ENCODE measurements around the gene TRIM62.

The TRIM62 gene

DNA sequence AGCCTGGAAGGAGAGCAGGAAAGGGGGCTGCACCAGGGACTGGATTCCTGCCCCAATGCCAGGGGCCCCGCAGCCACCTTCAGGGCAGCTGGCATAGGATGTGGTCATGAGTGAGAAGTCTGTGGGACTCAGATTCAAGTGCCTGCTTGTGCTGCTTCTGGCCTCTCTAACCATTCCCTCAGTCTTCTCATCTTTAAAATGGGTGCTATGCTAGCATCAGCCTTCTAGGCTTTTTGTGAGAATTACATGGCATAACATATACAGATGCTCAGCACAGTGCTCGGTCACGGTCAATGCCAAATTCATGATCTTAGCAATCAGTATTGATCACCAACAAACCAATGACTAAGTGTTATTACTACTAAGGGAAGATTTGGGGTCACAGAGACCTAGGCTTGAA lies 23.5 kb downstream of the TRIM62 start:
- no peak for TF ChIP-seq POLR2AphosphoS5 (IDR thresholded peaks at IDR 0.05; ENCODE audit: low read depth, low read length)
- no peak for TF ChIP-seq FOXP2 (optimal IDR thresholded peaks at IDR 0.05; ENCODE audit: borderline replicate concordance, extremely low read depth, extremely low read length, insufficient read depth)
- no peak for TF ChIP-seq TAF1 (IDR thresholded peaks at IDR 0.05; ENCODE audit: borderline replicate concordance, insufficient read depth, low read length)
- TF ChIP-seq, protein P1, sequence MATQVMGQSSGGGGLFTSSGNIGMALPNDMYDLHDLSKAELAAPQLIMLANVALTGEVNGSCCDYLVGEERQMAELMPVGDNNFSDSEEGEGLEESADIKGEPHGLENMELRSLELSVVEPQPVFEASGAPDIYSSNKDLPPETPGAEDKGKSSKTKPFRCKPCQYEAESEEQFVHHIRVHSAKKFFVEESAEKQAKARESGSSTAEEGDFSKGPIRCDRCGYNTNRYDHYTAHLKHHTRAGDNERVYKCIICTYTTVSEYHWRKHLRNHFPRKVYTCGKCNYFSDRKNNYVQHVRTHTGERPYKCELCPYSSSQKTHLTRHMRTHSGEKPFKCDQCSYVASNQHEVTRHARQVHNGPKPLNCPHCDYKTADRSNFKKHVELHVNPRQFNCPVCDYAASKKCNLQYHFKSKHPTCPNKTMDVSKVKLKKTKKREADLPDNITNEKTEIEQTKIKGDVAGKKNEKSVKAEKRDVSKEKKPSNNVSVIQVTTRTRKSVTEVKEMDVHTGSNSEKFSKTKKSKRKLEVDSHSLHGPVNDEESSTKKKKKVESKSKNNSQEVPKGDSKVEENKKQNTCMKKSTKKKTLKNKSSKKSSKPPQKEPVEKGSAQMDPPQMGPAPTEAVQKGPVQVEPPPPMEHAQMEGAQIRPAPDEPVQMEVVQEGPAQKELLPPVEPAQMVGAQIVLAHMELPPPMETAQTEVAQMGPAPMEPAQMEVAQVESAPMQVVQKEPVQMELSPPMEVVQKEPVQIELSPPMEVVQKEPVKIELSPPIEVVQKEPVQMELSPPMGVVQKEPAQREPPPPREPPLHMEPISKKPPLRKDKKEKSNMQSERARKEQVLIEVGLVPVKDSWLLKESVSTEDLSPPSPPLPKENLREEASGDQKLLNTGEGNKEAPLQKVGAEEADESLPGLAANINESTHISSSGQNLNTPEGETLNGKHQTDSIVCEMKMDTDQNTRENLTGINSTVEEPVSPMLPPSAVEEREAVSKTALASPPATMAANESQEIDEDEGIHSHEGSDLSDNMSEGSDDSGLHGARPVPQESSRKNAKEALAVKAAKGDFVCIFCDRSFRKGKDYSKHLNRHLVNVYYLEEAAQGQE (IDR thresholded peaks at IDR 0.05; ENCODE audit: insufficient read depth in 1 of 2, low read depth in 2 of 2, low read length in 2 of 2), result no peak
- TF ChIP-seq SIN3A (IDR thresholded peaks at IDR 0.05; ENCODE audit: borderline replicate concordance, insufficient read depth, low read length), result no peak

DNA sequence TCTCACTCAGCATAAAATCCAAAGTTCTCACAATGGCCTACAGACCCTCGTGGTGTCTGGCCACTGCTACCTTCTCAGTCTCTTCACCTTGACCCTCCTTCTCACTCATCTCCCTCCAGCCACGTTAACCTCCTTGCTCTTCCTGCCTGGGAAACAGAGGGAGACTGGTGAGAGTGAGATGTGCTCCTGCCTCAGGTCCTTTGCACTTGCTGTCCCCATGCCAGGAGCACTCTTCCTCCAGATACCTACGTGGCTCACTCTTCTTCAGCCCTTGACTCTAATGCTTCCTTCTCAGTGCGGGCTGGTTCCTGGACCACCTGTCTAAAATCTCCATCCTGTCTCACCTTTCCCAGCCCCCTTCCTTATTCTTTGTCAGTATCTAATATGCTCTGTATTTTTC lies 24.7 kb downstream of the TRIM62 start:
- TF ChIP-seq SIN3A (IDR thresholded peaks at IDR 0.05; ENCODE audit: borderline replicate concordance, insufficient read depth, low read length) (no peak), FOXP2 (optimal IDR thresholded peaks at IDR 0.05; ENCODE audit: borderline replicate concordance, extremely low read depth, extremely low read length, insufficient read depth) (no peak), TAF1 (IDR thresholded peaks at IDR 0.05; ENCODE audit: borderline replicate concordance, insufficient read depth, low read length) (no peak), POLR2AphosphoS5 (IDR thresholded peaks at IDR 0.05; ENCODE audit: low read depth, low read length) (no peak)
- TF ChIP-seq, protein P1 (IDR thresholded peaks at IDR 0.05; ENCODE audit: insufficient read depth in 1 of 2, low read depth in 2 of 2, low read length in 2 of 2), result no peak

DNA sequence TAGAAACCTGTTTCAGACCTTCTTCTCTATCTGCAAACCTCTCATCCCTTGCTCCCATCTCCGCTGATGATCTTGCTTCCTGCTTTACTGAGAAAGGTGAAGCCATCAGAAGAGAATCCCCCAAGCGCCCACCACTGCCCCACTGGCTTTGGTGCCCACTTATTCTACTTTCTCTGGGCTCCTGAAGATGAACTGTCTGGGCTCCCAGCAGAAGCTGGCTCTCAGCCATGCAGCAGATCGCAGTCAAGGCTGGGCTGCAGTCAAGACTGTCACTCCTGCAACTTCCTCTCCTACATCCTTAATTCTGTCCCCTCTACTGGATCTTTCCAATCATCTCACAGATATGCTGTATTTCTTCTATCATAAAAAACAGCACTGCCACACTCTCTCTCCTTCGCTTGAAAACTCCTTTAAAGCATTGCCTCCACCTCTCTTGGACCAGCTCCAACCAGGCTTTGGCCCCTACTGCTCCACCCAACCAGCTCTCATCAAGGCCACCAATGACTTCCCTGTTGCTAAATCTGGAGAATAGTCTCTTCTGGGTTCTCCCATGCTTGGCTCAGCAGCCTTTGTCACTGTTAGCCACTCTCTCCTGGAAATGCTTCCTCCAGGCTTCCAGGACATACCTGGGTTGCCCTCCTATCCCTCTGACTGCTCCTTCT lies 25.8 kb downstream of the TRIM62 start:
- TF ChIP-seq POLR2AphosphoS5 (IDR thresholded peaks at IDR 0.05; ENCODE audit: low read depth, low read length) (no peak), TAF1 (IDR thresholded peaks at IDR 0.05; ENCODE audit: borderline replicate concordance, insufficient read depth, low read length) (no peak), FOXP2 (optimal IDR thresholded peaks at IDR 0.05; ENCODE audit: borderline replicate concordance, extremely low read depth, extremely low read length, insufficient read depth) (no peak), SIN3A (IDR thresholded peaks at IDR 0.05; ENCODE audit: borderline replicate concordance, insufficient read depth, low read length) (no peak)
- TF ChIP-seq, protein P1 (IDR thresholded peaks at IDR 0.05; ENCODE audit: insufficient read depth in 1 of 2, low read depth in 2 of 2, low read length in 2 of 2), result no peak

DNA sequence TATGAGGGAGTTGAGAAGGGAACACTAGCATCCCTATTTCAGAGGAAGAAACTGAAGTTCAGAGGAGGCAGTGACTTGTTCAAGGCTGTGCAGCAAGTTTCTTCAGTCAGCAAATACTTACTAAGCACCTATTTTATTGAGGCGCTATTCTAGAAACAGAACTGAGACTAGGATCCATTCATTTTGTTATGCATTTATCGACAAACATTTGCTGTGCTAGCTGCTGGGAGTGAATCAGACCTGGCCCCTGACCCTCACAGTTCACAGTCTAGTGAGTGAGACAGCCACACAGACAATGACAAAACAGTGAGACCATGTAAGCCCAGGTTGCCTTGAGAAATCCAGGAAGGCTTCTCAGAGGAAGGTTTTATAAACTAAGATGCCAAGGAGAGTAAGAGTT lies 28.2 kb downstream of the TRIM62 start:
- no peak for TF ChIP-seq SIN3A (IDR thresholded peaks at IDR 0.05; ENCODE audit: borderline replicate concordance, insufficient read depth, low read length)
- no peak for TF ChIP-seq FOXP2 (optimal IDR thresholded peaks at IDR 0.05; ENCODE audit: borderline replicate concordance, extremely low read depth, extremely low read length, insufficient read depth)
- no peak for TF ChIP-seq TAF1 (IDR thresholded peaks at IDR 0.05; ENCODE audit: borderline replicate concordance, insufficient read depth, low read length)
- TF ChIP-seq, protein P1 (IDR thresholded peaks at IDR 0.05; ENCODE audit: insufficient read depth in 1 of 2, low read depth in 2 of 2, low read length in 2 of 2), result no peak
- no peak for TF ChIP-seq POLR2AphosphoS5 (IDR thresholded peaks at IDR 0.05; ENCODE audit: low read depth, low read length)
